Spleen (tissue), 11 donors: Measurements from ENCODE around the gene PIMREG. TPM values are rescaled to one million over a fixed set of nuclear protein-coding genes. Genes with fewer than 3 reads are reported as not detected.

Experiments used
- DNase-seq: peaks from one replicate; pipeline ENCODE4 v3.0.0-alpha.2; 2020
- H3K27ac ChIP-seq, 8 donors: fragments of 200-600 bp; sonication (generic) in 7 of 8; 1 replicate in 4 of 8; 2 replicates in 4 of 8; pipeline versions ENCODE4 v1.5.0 to v1.8.0; 2016 to 2021; ENCODE audit warnings: inconsistent platforms in 4 of 8, mild to moderate bottlenecking in 4 of 8, moderate library complexity in 1 of 8
- H3K27me3 ChIP-seq, 7 donors: fragments of 200-600 bp; sonication (generic) in 6 of 7; replicated peaks in 1 of 7; 1 replicate in 4 of 7; 2 replicates in 3 of 7; pipeline versions ENCODE4 v1.5.0 to v1.8.0; 2016 to 2021; ENCODE audit warnings: inconsistent platforms in 3 of 7, mild to moderate bottlenecking in 1 of 7
- H3K36me3 ChIP-seq, 6 donors: fragments of 200-600 bp; sonication (generic) in 5 of 6; 1 replicate in 4 of 6; 2 replicates in 2 of 6; pipeline versions ENCODE4 v1.5.0 to v1.8.0; 2016 to 2021; ENCODE audit warnings: inconsistent platforms in 2 of 6
- H3K4me1 ChIP-seq, 6 donors: fragments of 200-600 bp; sonication (generic) in 5 of 6; 1 replicate in 3 of 6; 2 replicates in 3 of 6; pipeline versions ENCODE4 v1.5.0 to v1.8.0; 2016 to 2021; ENCODE audit warnings: inconsistent platforms in 3 of 6
- H3K4me3 ChIP-seq, 8 donors: fragments of 200-600 bp; sonication (generic) in 7 of 8; 1 replicate in 4 of 8; 2 replicates in 4 of 8; pipeline versions ENCODE4 v1.5.0 to v1.8.0; 2016 to 2021; ENCODE audit warnings: inconsistent platforms in 4 of 8, mild to moderate bottlenecking in 4 of 8, moderate library complexity in 2 of 8
- H3K9me3 ChIP-seq, 8 donors: fragments of 200-600 bp; sonication (generic) in 7 of 8; 1 replicate in 4 of 8; 2 replicates in 4 of 8; pipeline versions ENCODE4 v1.5.0 to v1.8.0; 2016 to 2021; ENCODE audit warnings: inconsistent platforms in 4 of 8
- CTCF ChIP-seq, 11 experiments: fragments of 200-600 bp in 7 of 11; fragments of 450-650 bp in 4 of 11; sonication (generic) in 4 of 11; IDR thresholded peaks in 8 of 11; conservative IDR thresholded peaks in 3 of 11; 1 replicate in 7 of 11; 2 replicates in 4 of 11; pipeline versions ENCODE4 v1.4.0 to v1.8.0; 2016 to 2021; ENCODE audit warnings: antibody characterized with exemption in 11 of 11, inconsistent platforms in 4 of 11, mild to moderate bottlenecking in 1 of 11
- POLR2A ChIP-seq, 3 donors: fragments of 450-650 bp; IDR thresholded peaks; one replicate each; pipeline ENCODE4 v1.5.1; 2017; ENCODE audit warnings: antibody characterized with exemption in 3 of 3, mild to moderate bottlenecking in 1 of 3
- POLR2AphosphoS5 ChIP-seq, 3 donors: sonication (generic); formaldehyde crosslinking; IDR thresholded peaks; one replicate each; pipeline ENCODE4 v1.5.1; 2017; ENCODE audit warnings: antibody characterized with exemption in 3 of 3
- WGBS, 5 donors: extraction: QIAGEN DNeasy Blood & Tissue Kit in 3 of 5; methylation state at CpG; one replicate each; pipeline versions ENCODE4 v1.1.5 to v1.1.7; 2013 to 2018; 5-methylcytosine and 5-hydroxymethylcytosine counted together
- intact Hi-C: fragments of 100-400 bp; cut with DNase I; formaldehyde crosslinking; loops from one replicate; pipeline ENCODE4 v1.15.0; 2023; ENCODE audit warnings: low total_unique reads
- polyA plus RNA-seq, 3 donors: library from polyadenylated mRNA; stranded (reverse); fragments of 200-250 nt; gene quantifications; one replicate each; pipeline ENCODE4 v1.2.1, GENCODE V29; 2013
- total RNA-seq, 7 donors: library from RNA; depleted of rRNA in 3 of 7; stranded (reverse); fragments of >200 nt in 3 of 7; fragmentation: NEBNext Ultra II Directional in 4 of 7; extraction: Animal tissue kit (Norgen Biotek cat#: 25700) in 4 of 7; gene quantifications; one replicate each; pipeline versions ENCODE4 v1.1.0 to v1.2.1, GENCODE V29; 2016 to 2021
- donor health status: healthy with polysubstance abuse.
- donor health status: DM: no; HTN: no; CAD: no; lungs with moderate emphysema.
- donor health status: DM: no; HTN: no; CAD: no.
- donor health status: Bipolar disorder and iron deficiency.
- donor health status: healthy.
- donor health status: DM: no; HTN: no; CAD: no.
- donor health status: DM: yes; HTN: yes; CAD: no.

PIMREG gene
- total and polyA plus RNA-seq, 10 donors, result 1.3 to 11.6 (median 3.8) TPM

- DNase-seq, result peak; percentile 36
- Histone ChIP-seq H3K9me3 (no peaks in the 10 kb centered on the region), H3K4me1 (peaks cover 13 to 89% (median 32%) of the 10 kb centered on the region in 6 donors), H3K27me3 (no peaks in the 10 kb centered on the region), H3K4me3 (no peak overlapping the region), H3K36me3 (peaks cover 0 to 6% (median 0%) of the 10 kb centered on the region in 6 donors), H3K27ac (peak overlapping the region in 6 of 8 donors; percentile 26 to 74 (median 70))
- WGBS, 5 donors, result 57 to 80% (median 72%) methylated on average over 6 of the region's 6 CpGs
- intact Hi-C loops, result no loop called here
- TF ChIP-seq POLR2A (IDR thresholded peaks at IDR 0.05) (no peak), POLR2AphosphoS5 (IDR thresholded peaks at IDR 0.05) (peak in 1 of 3 donors; percentile 6)
Measured at GRCh38 chr17:6489016-6489550, 44.8 kb downstream of the PIMREG start.

- H3K9me3 ChIP-seq, result no peaks in the 10 kb centered on the region
- peaks cover 20 to 91% (median 42%) of the 10 kb centered on the region in 6 donors for H3K4me1 ChIP-seq
- H3K27me3 ChIP-seq, result peaks cover 0 to 5% (median 0%) of the 10 kb centered on the region in 7 donors
- H3K4me3 ChIP-seq, result no peak overlapping the region
- 74 to 91% (median 82%) methylated on average over 6 to 7 of the region's 7 CpGs for WGBS, 5 donors
- H3K27ac ChIP-seq, result peak overlapping the region in 2 of 8 donors; percentile 28 to 37
- no peak for TF ChIP-seq CTCF (IDR thresholded peaks at IDR 0.05 in 8 of 11, conservative IDR thresholded peaks at IDR 0.05 in 3 of 11)
- TF ChIP-seq POLR2A (IDR thresholded peaks at IDR 0.05), result no peak
- TF ChIP-seq POLR2AphosphoS5 (IDR thresholded peaks at IDR 0.05), result no peak
- intact Hi-C loops, result no loop called here
- peak; percentile 17 for DNase-seq
- no peaks in the 10 kb centered on the region for H3K36me3 ChIP-seq
Measured at GRCh38 chr17:6491071-6491700, 46.9 kb downstream of the PIMREG start.

GRCh38 chr17:6492892-6493674, 48.8 kb downstream of the PIMREG start:
- TF ChIP-seq POLR2AphosphoS5 (IDR thresholded peaks at IDR 0.05) (no peak), CTCF (IDR thresholded peaks at IDR 0.05 in 8 of 11, conservative IDR thresholded peaks at IDR 0.05 in 3 of 11) (no peak), POLR2A (IDR thresholded peaks at IDR 0.05) (no peak)
- Histone ChIP-seq H3K27ac (peak overlapping the region in 5 of 8 donors; percentile 8 to 51 (median 33)), H3K4me3 (no peak overlapping the region), H3K27me3 (peaks cover 0 to 8% (median 0%) of the 10 kb centered on the region in 7 donors), H3K4me1 (peaks cover 24 to 91% (median 46%) of the 10 kb centered on the region in 6 donors), H3K9me3 (no peaks in the 10 kb centered on the region), H3K36me3 (no peaks in the 10 kb centered on the region)
- intact Hi-C loops, result no loop called here
- WGBS, 5 donors, result 62 to 74% (median 67%) methylated on average over 4 of the region's 4 CpGs
- peak; percentile 7 for DNase-seq

GRCh38 chr17:6494239-6494941, 50.1 kb downstream of the PIMREG start:
- Histone ChIP-seq H3K27ac (peak overlapping the region in 3 of 8 donors; percentile 16 to 51 (median 40)), H3K9me3 (no peaks in the 10 kb centered on the region), H3K4me1 (peaks cover 30 to 91% (median 53%) of the 10 kb centered on the region in 6 donors), H3K4me3 (no peak overlapping the region), H3K36me3 (no peaks in the 10 kb centered on the region), H3K27me3 (peaks cover 0 to 8% (median 0%) of the 10 kb centered on the region in 7 donors)
- peak; percentile 32 for DNase-seq
- WGBS, 5 donors, result 61 to 82% (median 74%) methylated on average over 5 of the region's 5 CpGs
- TF ChIP-seq POLR2AphosphoS5 (IDR thresholded peaks at IDR 0.05) (peak in 1 of 3 donors; percentile 33), POLR2A (IDR thresholded peaks at IDR 0.05) (no peak), CTCF (IDR thresholded peaks at IDR 0.05 in 8 of 11, conservative IDR thresholded peaks at IDR 0.05 in 3 of 11) (no peak)
- intact Hi-C loops, result no loop called here
